BE2C (cell line): ENCODE results near the gene SASH3.

ENCODE experiments used
- DNase-seq: peaks from one replicate; pipeline ENCODE4 v3.0.0-alpha.2; 2020
- H3K27me3 ChIP-seq: fragments of 250-450 bp; sonication (Bioruptor Pico); 2 replicates; pipeline ENCODE4 v1.5.1; 2020; ENCODE audit warnings: mild to moderate bottlenecking
- H3K36me3 ChIP-seq: fragments of 250-450 bp; sonication (Bioruptor Pico); 2 replicates; pipeline ENCODE4 v1.5.1; 2020; ENCODE audit warnings: mild to moderate bottlenecking
- H3K4me1 ChIP-seq: fragments of 250-450 bp; sonication (Bioruptor Pico); 2 replicates; pipeline ENCODE4 v1.5.1; 2020
- H3K4me3 ChIP-seq: 2 replicates; pipeline ENCODE4 v1.5.1; 2011; ENCODE audit warnings: low read depth, low read length
- H3K9me3 ChIP-seq: fragments of 250-450 bp; sonication (Bioruptor Pico); 2 replicates; pipeline ENCODE4 v1.5.1; 2020
- TF ChIP-seq, protein P1 (sequence below): IDR thresholded peaks from 2 replicates; pipeline ENCODE4 v1.5.1; 2012; ENCODE audit warnings: mild to moderate bottlenecking, low read depth, low read length

SASH3 gene

DNA sequence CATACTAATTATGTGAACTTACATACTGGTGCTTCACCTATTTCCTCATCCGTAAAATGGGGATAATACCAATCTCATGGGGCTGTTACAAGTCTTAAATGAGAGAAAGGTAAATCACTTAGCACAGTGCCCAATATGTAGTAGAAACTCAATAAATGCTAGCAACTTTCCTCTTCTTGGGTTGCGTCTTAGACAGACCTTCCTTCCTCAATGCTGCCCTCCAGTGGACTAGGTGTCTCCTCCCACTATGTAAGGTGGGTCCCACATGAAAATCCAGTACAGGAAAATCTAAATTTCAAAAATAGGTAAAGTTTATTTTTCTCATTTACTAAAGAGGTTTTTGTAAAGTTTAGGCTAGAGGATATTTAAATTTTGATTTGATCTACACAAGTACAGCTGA is 43.4 kb downstream of the SASH3 start:
- H3K4me1 ChIP-seq: no peaks in the 10 kb centered on the region
- H3K27me3 ChIP-seq: no peaks in the 10 kb centered on the region
- H3K4me3 ChIP-seq: no peak overlapping the region
- H3K36me3 ChIP-seq: peaks cover 6% of the 10 kb centered on the region; the same call in 1 of the 2 replicates
- TF ChIP-seq, protein P1, sequence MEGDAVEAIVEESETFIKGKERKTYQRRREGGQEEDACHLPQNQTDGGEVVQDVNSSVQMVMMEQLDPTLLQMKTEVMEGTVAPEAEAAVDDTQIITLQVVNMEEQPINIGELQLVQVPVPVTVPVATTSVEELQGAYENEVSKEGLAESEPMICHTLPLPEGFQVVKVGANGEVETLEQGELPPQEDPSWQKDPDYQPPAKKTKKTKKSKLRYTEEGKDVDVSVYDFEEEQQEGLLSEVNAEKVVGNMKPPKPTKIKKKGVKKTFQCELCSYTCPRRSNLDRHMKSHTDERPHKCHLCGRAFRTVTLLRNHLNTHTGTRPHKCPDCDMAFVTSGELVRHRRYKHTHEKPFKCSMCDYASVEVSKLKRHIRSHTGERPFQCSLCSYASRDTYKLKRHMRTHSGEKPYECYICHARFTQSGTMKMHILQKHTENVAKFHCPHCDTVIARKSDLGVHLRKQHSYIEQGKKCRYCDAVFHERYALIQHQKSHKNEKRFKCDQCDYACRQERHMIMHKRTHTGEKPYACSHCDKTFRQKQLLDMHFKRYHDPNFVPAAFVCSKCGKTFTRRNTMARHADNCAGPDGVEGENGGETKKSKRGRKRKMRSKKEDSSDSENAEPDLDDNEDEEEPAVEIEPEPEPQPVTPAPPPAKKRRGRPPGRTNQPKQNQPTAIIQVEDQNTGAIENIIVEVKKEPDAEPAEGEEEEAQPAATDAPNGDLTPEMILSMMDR: peak; percentile 71
- peak; percentile 49 for DNase-seq
- no peaks in the 10 kb centered on the region for H3K9me3 ChIP-seq

- no peaks in the 10 kb centered on the region for H3K9me3 ChIP-seq
- no peaks in the 10 kb centered on the region for H3K27me3 ChIP-seq
- no peaks in the 10 kb centered on the region for H3K4me1 ChIP-seq
- no peak overlapping the region for H3K4me3 ChIP-seq
- no peak for DNase-seq
- TF ChIP-seq, protein P1: no peak
- H3K36me3 ChIP-seq: peaks cover 6% of the 10 kb centered on the region; the same call in 1 of the 2 replicates
Observed at GRCh38 chrX:129823522-129823921, 43.8 kb downstream of the SASH3 start.

DNA sequence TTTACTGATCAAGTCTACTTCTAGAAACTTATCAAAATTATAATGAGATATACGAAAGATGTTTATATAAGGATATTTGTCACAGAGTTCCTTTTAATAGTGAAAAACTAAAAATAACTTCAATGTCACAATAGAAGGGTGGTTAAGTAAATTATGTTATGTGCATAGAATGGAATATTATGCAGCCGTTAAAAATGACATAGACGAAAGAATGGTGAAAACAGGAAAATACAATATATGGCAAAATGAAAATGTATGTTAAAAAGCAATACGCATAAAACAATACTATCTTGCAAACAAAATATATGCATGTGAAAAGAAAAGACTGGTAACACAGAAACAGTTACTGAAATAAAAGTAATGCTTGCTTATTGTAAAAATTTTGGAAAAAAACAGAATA is 44.9 kb downstream of the SASH3 start:
- H3K9me3 ChIP-seq: no peaks in the 10 kb centered on the region
- no peaks in the 10 kb centered on the region for H3K4me1 ChIP-seq
- H3K27me3 ChIP-seq: no peaks in the 10 kb centered on the region
- peaks cover 6% of the 10 kb centered on the region; the same call in 1 of the 2 replicates for H3K36me3 ChIP-seq
- TF ChIP-seq, protein P1: no peak
- DNase-seq: no peak
- no peak overlapping the region for H3K4me3 ChIP-seq

- no peaks in the 10 kb centered on the region for H3K4me1 ChIP-seq
- TF ChIP-seq, protein P1: no peak
- no peaks in the 10 kb centered on the region for H3K27me3 ChIP-seq
- no peak overlapping the region for H3K4me3 ChIP-seq
- no peaks in the 10 kb centered on the region for H3K9me3 ChIP-seq
- no peak for DNase-seq
- peaks cover 6% of the 10 kb centered on the region; the same call in 1 of the 2 replicates for H3K36me3 ChIP-seq
Observed at GRCh38 chrX:129825746-129826505, 46.2 kb downstream of the SASH3 start.

- no peaks in the 10 kb centered on the region for H3K36me3 ChIP-seq
- no peaks in the 10 kb centered on the region for H3K9me3 ChIP-seq
- H3K4me3 ChIP-seq: no peak overlapping the region
- no peaks in the 10 kb centered on the region; the same call in 1 of the 2 replicates for H3K4me1 ChIP-seq
- DNase-seq: no peak
- no peaks in the 10 kb centered on the region for H3K27me3 ChIP-seq
- TF ChIP-seq, protein P1: no peak
Observed at GRCh38 chrX:129830494-129830893, 50.7 kb downstream of the SASH3 start.
